Posterior cingulate gyrus (tissue), 11 donors: ENCODE results near the gene MFSD11.
"Not testable (repeated sequence)": the region's sequence is repeated elsewhere in the genome, so short reads cannot be mapped to it uniquely, and the experiment has no call there.

Source experiments
- DNase-seq, 10 donors: peaks; one replicate each; pipeline versions ENCODE4 v3.0.0 to v3.0.0-alpha.2; 2020 to 2021; ENCODE audit warnings: mixed read lengths in 3 of 10
- intact Hi-C: fragments of 100-400 bp; cut with DNase I; formaldehyde crosslinking; loops from one replicate; pipeline ENCODE4 v1.15.1; 2023

MFSD11 gene

GRCh38 chr17:76737676-76738467 is at the start of gene MFSD11:
Gene MFSD11, plus strand, starts transcription at chr17:76738119. Its CDS starts 234 bp downstream, at chr17:76738353.
- intact Hi-C loops: loop anchor here (1.0 kb wide), 1 partner anchor 12 kb away; the partner anchor contains the start of genes JMJD6 and METTL23
- peak; percentile 81 to 98 (median 86) for DNase-seq

- DNase-seq: peak in 1 of 10 donors; percentile 62
- intact Hi-C loops: no loop called here
Observed at GRCh38 chr17:76688165-76688622, 49.7 kb upstream of the MFSD11 start.

- intact Hi-C loops: no loop called here
- DNase-seq: peak in 2 of 10 donors; percentile 17 to 64
Observed at GRCh38 chr17:76689859-76690258, 48.1 kb upstream of the MFSD11 start.

GRCh38 chr17:76690596-76691280 is 47.2 kb upstream of the MFSD11 start:
- intact Hi-C loops: no loop called here
- DNase-seq: peak in 2 of 10 donors; percentile 32 to 41

GRCh38 chr17:76691379-76692191 is 46.3 kb upstream of the MFSD11 start:
- intact Hi-C loops: no loop called here
- peak in 1 of 10 donors; percentile 39 for DNase-seq

- intact Hi-C loops: no loop called here
- no peak for DNase-seq
Observed at GRCh38 chr17:76695059-76695831, 42.7 kb upstream of the MFSD11 start.

GRCh38 chr17:76696763-76697701 is 40.9 kb upstream of the MFSD11 start:
- intact Hi-C loops: no loop called here
- DNase-seq: no peak

GRCh38 chr17:76697702-76698465 is 40.0 kb upstream of the MFSD11 start:
- intact Hi-C loops: no loop called here

GRCh38 chr17:76698466-76698977 is 39.4 kb upstream of the MFSD11 start:
- not testable (repeated sequence) for DNase-seq

More at GRCh38 chr17:76697702-76698465, 40.0 kb upstream of the MFSD11 start:
- DNase-seq: no peak

GRCh38 chr17:76700270-76700616 is 37.7 kb upstream of the MFSD11 start:
- intact Hi-C loops: no loop called here
- no peak for DNase-seq

More at GRCh38 chr17:76698466-76698977, 39.4 kb upstream of the MFSD11 start:
- intact Hi-C loops: not testable (repeated sequence)

- DNase-seq: peak in 1 of 10 donors; percentile 74
- intact Hi-C loops: no loop called here
Observed at GRCh38 chr17:76700617-76701470, 37.1 kb upstream of the MFSD11 start.

GRCh38 chr17:76701471-76701967 is 36.4 kb upstream of the MFSD11 start:
- intact Hi-C loops: no loop called here
- no peak for DNase-seq

GRCh38 chr17:76702076-76702475 is 35.8 kb upstream of the MFSD11 start:
- DNase-seq: no peak
- intact Hi-C loops: no loop called here

GRCh38 chr17:76702941-76703637 is 34.8 kb upstream of the MFSD11 start:
- DNase-seq: no peak

GRCh38 chr17:76704805-76705204 is 33.1 kb upstream of the MFSD11 start:
- intact Hi-C loops: no loop called here
- no peak for DNase-seq

More at GRCh38 chr17:76702941-76703637, 34.8 kb upstream of the MFSD11 start:
- intact Hi-C loops: no loop called here

GRCh38 chr17:76706817-76707216 is 31.1 kb upstream of the MFSD11 start:
- intact Hi-C loops: no loop called here

More at GRCh38 chr17:76706817-76707216, 31.1 kb upstream of the MFSD11 start:
- DNase-seq: no peak
